Left ventricle myocardium inferior (tissue), 1 donor: ENCODE measurements around the gene FHIT. TPM values are rescaled to one million over a fixed set of nuclear protein-coding genes. Genes with fewer than 3 reads are reported as not detected.
A peak's percentile ranks its signal among the peaks of the same experiment; 100 is the strongest.

Source experiments
- DNase-seq: peaks from one replicate; pipeline ENCODE4 v3.0.0-alpha.2; 2020
- H3K27ac ChIP-seq: fragments of 200-600 bp; replicated peaks from 2 replicates; pipeline ENCODE4 v1.8.0; 2021
- H3K27me3 ChIP-seq: fragments of 200-600 bp; 2 replicates; pipeline ENCODE4 v1.8.0; 2021; ENCODE audit warnings: low read depth
- H3K36me3 ChIP-seq: fragments of 200-600 bp; 2 replicates; pipeline ENCODE4 v1.8.0; 2021
- H3K4me1 ChIP-seq: fragments of 200-600 bp; 2 replicates; pipeline ENCODE4 v1.8.0; 2021
- H3K4me3 ChIP-seq: fragments of 200-600 bp; 2 replicates; pipeline ENCODE4 v1.8.0; 2021; ENCODE audit warnings: mild to moderate bottlenecking, moderate library complexity
- H3K9me3 ChIP-seq: fragments of 200-600 bp; replicated peaks from 2 replicates; pipeline ENCODE4 v1.8.0; 2021
- CTCF ChIP-seq: fragments of 200-600 bp; IDR thresholded peaks from 2 replicates; pipeline ENCODE4 v1.8.0; 2021; ENCODE audit warnings: antibody characterized with exemption, mild to moderate bottlenecking, borderline replicate concordance
- intact Hi-C: fragments of 100-400 bp; cut with micrococcal nuclease; formaldehyde crosslinking; loops from one replicate; pipeline ENCODE4 v1.11.0; 2022
- total RNA-seq: library from RNA; stranded (reverse); fragmentation: NEBNext Ultra II Directional; extraction: Animal tissue kit (Norgen Biotek cat#: 25700); gene quantifications from one replicate; pipeline ENCODE4 v1.2.1, GENCODE V29; 2021
- donor health status: DM: no; HTN: yes; CAD: no; lungs with severe emphysema.

Gene FHIT
- total RNA-seq, 1 donor from 2014 or later = 16.0 TPM

- H3K4me3 ChIP-seq = no peak overlapping the region
- H3K27ac ChIP-seq = no peak overlapping the region
- no peak for DNase-seq
- H3K36me3 ChIP-seq = no peaks in the 10 kb centered on the region
- H3K4me1 ChIP-seq = no peaks in the 10 kb centered on the region
- no peaks in the 10 kb centered on the region for H3K27me3 ChIP-seq
- TF ChIP-seq CTCF = no peak
- H3K9me3 ChIP-seq = no peaks in the 10 kb centered on the region
- intact Hi-C loops = no loop called here
These were observed 1478.5 kb downstream of the FHIT start for GRCh38 chr3:59772416-59773408.

- Histone ChIP-seq H3K9me3 (no peaks in the 10 kb centered on the region), H3K4me1 (no peaks in the 10 kb centered on the region), H3K36me3 (no peaks in the 10 kb centered on the region), H3K27ac (no peak overlapping the region), H3K27me3 (no peaks in the 10 kb centered on the region), H3K4me3 (no peak overlapping the region)
- TF ChIP-seq CTCF = no peak
- intact Hi-C loops = no loop called here
- DNase-seq = no peak
These were observed 1479.5 kb downstream of the FHIT start for GRCh38 chr3:59771768-59772181.

- Histone ChIP-seq H3K27ac (no peak overlapping the region), H3K36me3 (no peaks in the 10 kb centered on the region), H3K9me3 (no peaks in the 10 kb centered on the region), H3K27me3 (no peaks in the 10 kb centered on the region), H3K4me1 (no peaks in the 10 kb centered on the region), H3K4me3 (no peak overlapping the region)
- intact Hi-C loops = no loop called here
- no peak for DNase-seq
- no peak for TF ChIP-seq CTCF
These were observed 1482.0 kb downstream of the FHIT start for GRCh38 chr3:59769127-59769750.

- Histone ChIP-seq H3K27ac (peak overlapping the region; percentile 56), H3K36me3 (no peaks in the 10 kb centered on the region), H3K4me3 (no peak overlapping the region), H3K27me3 (no peaks in the 10 kb centered on the region), H3K9me3 (no peaks in the 10 kb centered on the region), H3K4me1 (no peaks in the 10 kb centered on the region)
- TF ChIP-seq CTCF = no peak
- DNase-seq = no peak
- intact Hi-C loops = no loop called here
These were observed 1484.9 kb downstream of the FHIT start for GRCh38 chr3:59766200-59766872.

GRCh38 chr3:59764171-59764570 lies 1487.1 kb downstream of the FHIT start:
- Histone ChIP-seq H3K27me3 (no peaks in the 10 kb centered on the region), H3K36me3 (no peaks in the 10 kb centered on the region), H3K4me1 (no peaks in the 10 kb centered on the region), H3K9me3 (no peaks in the 10 kb centered on the region), H3K4me3 (no peak overlapping the region), H3K27ac (no peak overlapping the region)
- intact Hi-C loops = no loop called here
- no peak for TF ChIP-seq CTCF
- DNase-seq = no peak
